Measurements from ENCODE around the gene CACNA1S. TPM values are rescaled to one million over a fixed set of nuclear protein-coding genes. Genes with fewer than 3 reads are reported as not detected.

The CACNA1S gene
- total and polyA plus RNA-seq, 2 donors (not counting 1 experiment from before 2014, with no cell fraction given): not detected

- H3K36me3 ChIP-seq (replicated peaks in 1 of 2; ENCODE audit: control extremely low read depth in 1 of 2, control insufficient read depth in 1 of 2, extremely low read depth in 1 of 2, insufficient read depth in 2 of 2, low read length in 1 of 2): peaks cover 0 to 50% of the 10 kb centered on the region in 2 experiments
- Mint-ChIP-seq H3K9me3 (ENCODE audit: insufficient read depth) (no peaks in the 10 kb centered on the region), H3K4me3 (no peak overlapping the region), H3K4me1 (peaks cover 13% of the 10 kb centered on the region), H3K27me3 (no peaks in the 10 kb centered on the region), H3K27ac (no peak overlapping the region)
- 76% methylated on average over 4 of the region's 4 CpGs for WGBS (ENCODE audit: insufficient coverage)
- H3K27me3 ChIP-seq (replicated peaks in 1 of 4; ENCODE audit: control extremely low read depth in 1 of 4, control insufficient read depth in 3 of 4, insufficient read depth in 4 of 4, low read length in 3 of 4): no peaks in the 10 kb centered on the region
- intact Hi-C loops (cut with micrococcal nuclease): loop anchor here (2.0 kb wide), 1 partner anchor 73 kb away; no protein-coding TSS in a partner anchor
- peaks cover 6% of the 10 kb centered on the region for H3K79me2 ChIP-seq (ENCODE audit: control insufficient read depth, insufficient read depth, low read length)
- ChIA-PET CTCF (interaction anchor here (1.0 to 1.8 kb wide), 5 partner anchors 11 to 77 kb away, joined by 3 to 6 read pairs (median 4); no protein-coding TSS in a partner anchor), POLR2A (no interaction called here)
- H3K4me2 ChIP-seq (replicated peaks; ENCODE audit: low read depth, low read length, poor library complexity, severe bottlenecking): no peak overlapping the region
- TF ChIP-seq CTCF (IDR thresholded peaks at IDR 0.05): peak; percentile 23
- no peak for TF ChIP-seq EZH2 (IDR thresholded peaks at IDR 0.05; ENCODE audit: borderline replicate concordance, insufficient read depth, low read depth, low read length, poor library complexity, severe bottlenecking)
- H3K9ac ChIP-seq (ENCODE audit: low read length): no peak overlapping the region
- H3K4me3 ChIP-seq (ENCODE audit: control extremely low read depth in 1 of 5, extremely low read depth in 1 of 5, insufficient read depth in 1 of 5, low read depth in 2 of 5, low read length in 4 of 5): no peak overlapping the region
- no peaks in the 10 kb centered on the region for H4K20me1 ChIP-seq (ENCODE audit: control insufficient read depth, insufficient read depth, low read length, poor library complexity, severe bottlenecking)
- no peaks in the 10 kb centered on the region for H3K9me3 ChIP-seq (ENCODE audit: control extremely low read depth in 1 of 3, control insufficient read depth in 2 of 3, insufficient read depth in 1 of 3, low read length in 2 of 3)
- H3K27ac ChIP-seq (ENCODE audit: low read length in 2 of 2): no peak overlapping the region
- no peak for ATAC-seq (ENCODE audit: low read depth)
- no peak overlapping the region for H2AFZ ChIP-seq (ENCODE audit: insufficient read depth, low read depth, low read length, poor library complexity, severe bottlenecking)
- peaks cover 5 to 11% of the 10 kb centered on the region in 2 donors for H3K4me1 ChIP-seq (ENCODE audit: control insufficient read depth in 2 of 2, insufficient read depth in 2 of 2, low read length in 2 of 2)
- no peak for DNase-seq
Observed at GRCh38 chr1:201149400-201149799, 37.2 kb upstream of the CACNA1S start.

DNA sequence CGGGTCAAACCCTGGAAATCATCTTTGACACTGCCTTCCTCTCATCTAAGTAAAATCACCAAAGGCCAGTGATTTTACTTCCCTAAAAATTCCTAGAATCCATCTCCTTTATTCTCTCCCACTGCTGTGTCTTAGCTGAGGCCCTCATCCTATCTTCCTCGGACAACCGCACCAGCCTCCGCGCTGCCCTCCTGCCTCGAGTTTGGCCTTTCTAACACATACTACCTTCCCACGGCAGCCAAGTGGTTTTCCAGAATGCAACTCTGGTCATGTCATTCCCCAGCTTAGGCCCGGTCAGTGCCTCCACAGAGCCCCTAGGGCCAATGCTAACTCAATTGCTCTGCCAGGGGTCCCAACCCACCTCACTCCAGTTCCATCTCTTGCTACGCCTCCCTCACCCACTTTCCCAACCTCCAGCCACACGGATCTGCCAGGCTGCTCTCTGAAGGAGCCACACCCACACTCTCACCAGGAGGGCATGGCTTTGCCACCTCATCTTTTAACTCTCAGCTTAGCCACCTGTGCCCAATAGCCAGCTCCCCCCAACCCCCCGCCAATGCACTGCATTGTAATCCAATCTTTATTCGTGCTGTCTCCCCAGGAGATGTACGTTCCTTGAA is 35.3 kb upstream of the CACNA1S start:
- H3K9me3 Mint-ChIP-seq (ENCODE audit: insufficient read depth): no peaks in the 10 kb centered on the region
- POLR2A ChIA-PET: no interaction called here
- Histone ChIP-seq H3K27me3 (replicated peaks in 1 of 4; ENCODE audit: control extremely low read depth in 1 of 4, control insufficient read depth in 3 of 4, insufficient read depth in 4 of 4, low read length in 3 of 4) (no peaks in the 10 kb centered on the region), H3K27ac (ENCODE audit: low read length in 2 of 2) (no peak overlapping the region), H3K4me3 (ENCODE audit: control extremely low read depth in 1 of 5, extremely low read depth in 1 of 5, insufficient read depth in 1 of 5, low read depth in 2 of 5, low read length in 4 of 5) (no peak overlapping the region), H3K79me2 (ENCODE audit: control insufficient read depth, insufficient read depth, low read length) (no peaks in the 10 kb centered on the region), H4K20me1 (ENCODE audit: control insufficient read depth, insufficient read depth, low read length, poor library complexity, severe bottlenecking) (no peaks in the 10 kb centered on the region), H3K4me2 (replicated peaks; ENCODE audit: low read depth, low read length, poor library complexity, severe bottlenecking) (no peak overlapping the region), H2AFZ (ENCODE audit: insufficient read depth, low read depth, low read length, poor library complexity, severe bottlenecking) (no peak overlapping the region), H3K4me1 (ENCODE audit: control insufficient read depth in 2 of 2, insufficient read depth in 2 of 2, low read length in 2 of 2) (no peaks in the 10 kb centered on the region), H3K9ac (ENCODE audit: low read length) (no peak overlapping the region), H3K9me3 (ENCODE audit: control extremely low read depth in 1 of 3, control insufficient read depth in 2 of 3, insufficient read depth in 1 of 3, low read length in 2 of 3) (no peaks in the 10 kb centered on the region), H3K36me3 (replicated peaks in 1 of 2; ENCODE audit: control extremely low read depth in 1 of 2, control insufficient read depth in 1 of 2, extremely low read depth in 1 of 2, insufficient read depth in 2 of 2, low read length in 1 of 2) (peaks cover 0 to 68% of the 10 kb centered on the region in 2 experiments)
- CTCF ChIA-PET: interaction anchor here (1.6 kb wide), 1 partner anchor 76 kb away, joined by 4 read pairs; no protein-coding TSS in a partner anchor
- DNase-seq (no peak), ATAC-seq (ENCODE audit: low read depth) (no peak)
- H3K4me1 Mint-ChIP-seq: peaks cover 3% of the 10 kb centered on the region
- intact Hi-C loops (cut with micrococcal nuclease): loop anchor here (2.0 kb wide), 1 partner anchor 75 kb away; no protein-coding TSS in a partner anchor
- no peak overlapping the region for H3K27ac Mint-ChIP-seq
- no peak for TF ChIP-seq EZH2 (IDR thresholded peaks at IDR 0.05; ENCODE audit: borderline replicate concordance, insufficient read depth, low read depth, low read length, poor library complexity, severe bottlenecking)
- no peak for TF ChIP-seq CTCF (IDR thresholded peaks at IDR 0.05)
- H3K27me3 Mint-ChIP-seq: no peaks in the 10 kb centered on the region
- 95% methylated on average over 12 of the region's 13 CpGs for WGBS (ENCODE audit: insufficient coverage)
- H3K4me3 Mint-ChIP-seq: no peak overlapping the region

Data from B cell (primary cell).